CD14-positive monocyte (primary cell): ENCODE results near the gene GATA3. TPM values are rescaled to one million over a fixed set of nuclear protein-coding genes. Genes with fewer than 3 reads are reported as not detected.

Source experiments
- DNase-seq, 3 donors: peaks; one replicate each; pipeline ENCODE4 v3.0.0-alpha.2; 2011 to 2022
- H2AFZ ChIP-seq: 2 replicates; pipeline ENCODE4 v1.6.0; 2012; ENCODE audit warnings: mild to moderate bottlenecking, low read depth, low read length, inconsistent platforms; ENCODE audit not compliant: insufficient read depth, poor library complexity, severe bottlenecking
- H3K27ac ChIP-seq, 2 donors: 1 replicate in 1 of 2; 2 replicates in 1 of 2; pipeline ENCODE4 v1.5.1; 2012 to 2013; ENCODE audit warnings: low read length in 2 of 2, control low read depth in 1 of 2, inconsistent platforms in 1 of 2, low read depth in 1 of 2, mild to moderate bottlenecking in 1 of 2
- H3K27me3 ChIP-seq, 2 donors: one replicate each; pipeline versions ENCODE4 v1.6.0 to v1.6.1; 2011 to 2013; ENCODE audit warnings: low read length in 2 of 2; ENCODE audit not compliant: control insufficient read depth in 2 of 2, insufficient read depth in 2 of 2
- H3K36me3 ChIP-seq, 2 donors: replicated peaks in 1 of 2; 1 replicate in 1 of 2; 2 replicates in 1 of 2; pipeline versions ENCODE4 v1.5.1 to v1.6.1; 2012 to 2013; ENCODE audit warnings: low read length in 2 of 2, control low read depth in 1 of 2, inconsistent platforms in 1 of 2, mild to moderate bottlenecking in 1 of 2; ENCODE audit not compliant: insufficient read depth in 2 of 2, control insufficient read depth in 1 of 2
- H3K4me1 ChIP-seq, 2 donors: 1 replicate in 1 of 2; 2 replicates in 1 of 2; pipeline versions ENCODE4 v1.5.1 to v1.6.1; 2012 to 2013; ENCODE audit warnings: low read length in 2 of 2, control low read depth in 1 of 2, inconsistent platforms in 1 of 2, mild to moderate bottlenecking in 1 of 2, moderate library complexity in 1 of 2; ENCODE audit not compliant: insufficient read depth in 2 of 2, control insufficient read depth in 1 of 2
- H3K4me2 ChIP-seq: replicated peaks from 2 replicates; pipeline ENCODE3; 2012; ENCODE audit warnings: low read length, moderate library complexity, mild to moderate bottlenecking; ENCODE audit not compliant: poor library complexity, severe bottlenecking; ENCODE audit errors: extremely low read depth
- H3K4me3 ChIP-seq, 3 experiments: fragments of 200-600 bp in 1 of 3; sonication (generic) in 1 of 3; replicated peaks in 1 of 3; 1 replicate in 2 of 3; 2 replicates in 1 of 3; pipeline ENCODE4 v1.5.1; 2011 to 2013; ENCODE audit warnings: low read length in 3 of 3, mild to moderate bottlenecking in 3 of 3, control low read depth in 2 of 3, low read depth in 2 of 3, inconsistent platforms in 1 of 3, moderate library complexity in 1 of 3
- H3K79me2 ChIP-seq: 2 replicates; pipeline ENCODE4 v1.6.0; 2012; ENCODE audit warnings: mild to moderate bottlenecking, control low read depth, inconsistent platforms, low read length, moderate library complexity; ENCODE audit not compliant: insufficient read depth
- H3K9ac ChIP-seq: 2 replicates; pipeline ENCODE4 v1.6.0; 2017; ENCODE audit warnings: low read length, mild to moderate bottlenecking; ENCODE audit not compliant: insufficient read depth, poor library complexity, severe bottlenecking
- H3K9me3 ChIP-seq, 2 donors: replicated peaks in 1 of 2; 1 replicate in 1 of 2; 2 replicates in 1 of 2; pipeline versions ENCODE4 v1.5.1 to v1.6.1; 2012 to 2013; ENCODE audit warnings: low read length in 2 of 2, control low read depth in 1 of 2; ENCODE audit not compliant: control insufficient read depth in 1 of 2, insufficient read depth in 1 of 2
- H4K20me1 ChIP-seq: 2 replicates; pipeline ENCODE4 v1.6.0; 2012; ENCODE audit warnings: mild to moderate bottlenecking, low read length, control low read depth, moderate library complexity; ENCODE audit not compliant: insufficient read depth
- H3K27ac Mint-ChIP-seq, 7 donors: one replicate each; pipeline ENCODE4 v1.8.0; 2020; ENCODE audit warnings: mild to moderate bottlenecking in 7 of 7, mixed read lengths in 7 of 7, moderate library complexity in 6 of 7, inconsistent platforms in 2 of 7
- H3K27me3 Mint-ChIP-seq, 3 donors: one replicate each; pipeline ENCODE4 v1.8.0; 2021 to 2022; ENCODE audit warnings: low read depth in 3 of 3, mild to moderate bottlenecking in 3 of 3, mixed read lengths in 3 of 3, moderate library complexity in 3 of 3, inconsistent platforms in 1 of 3
- H3K36me3 Mint-ChIP-seq, 2 donors: one replicate each; pipeline ENCODE4 v1.8.0; 2020; ENCODE audit warnings: mixed read lengths in 2 of 2, inconsistent platforms in 1 of 2, mild to moderate bottlenecking in 1 of 2
- H3K4me1 Mint-ChIP-seq: one replicate; pipeline ENCODE4 v1.8.0; 2020; ENCODE audit warnings: mild to moderate bottlenecking, mixed read lengths
- H3K4me3 Mint-ChIP-seq, 2 donors: one replicate each; pipeline ENCODE4 v1.8.0; 2020; ENCODE audit warnings: mild to moderate bottlenecking in 2 of 2, mixed read lengths in 2 of 2, moderate library complexity in 1 of 2
- H3K9me3 Mint-ChIP-seq, 7 donors: one replicate each; pipeline ENCODE4 v1.8.0; 2020 to 2022; ENCODE audit warnings: mixed read lengths in 7 of 7, mild to moderate bottlenecking in 6 of 7, moderate library complexity in 6 of 7, inconsistent platforms in 2 of 7
- CTCF ChIP-seq: fragments of 200-600 bp; IDR thresholded peaks from one replicate; pipeline ENCODE4 v1.8.0; 2022; ENCODE audit warnings: antibody characterized with exemption, mild to moderate bottlenecking
- WGBS: methylation state at CpG from one replicate; pipeline ENCODE4 v1.1.5; 2013; ENCODE audit warnings: missing lambda C conversion rate; ENCODE audit not compliant: insufficient coverage; 5-methylcytosine and 5-hydroxymethylcytosine counted together
- intact Hi-C, 2 donors: fragments of 100-400 bp; cut with micrococcal nuclease; formaldehyde crosslinking; loops; one replicate each; pipeline versions ENCODE4 v1.15.0 to v1.15.1; 2023
- polyA plus RNA-seq, 3 donors: library from polyadenylated mRNA; depleted of rRNA in 1 of 3; unstranded in 2 of 3; stranded (reverse) in 1 of 3; fragments of 300-500 nt in 2 of 3; fragments of >200 nt in 1 of 3; fragmentation: Illumina TruSeq in 2 of 3; gene quantifications; 1 replicate in 2 of 3; 2 replicates in 1 of 3; pipeline ENCODE4 v1.2.3, GENCODE V29; 2012 to 2021

Gene GATA3
- polyA plus RNA-seq, 3 donors, result 0.07 to 0.08 TPM; not detected in 1

- Histone ChIP-seq H3K27ac (no peak overlapping the region), H3K9ac (no peak overlapping the region), H3K79me2 (no peaks in the 10 kb centered on the region), H3K9me3 (no peaks in the 10 kb centered on the region), H4K20me1 (no peaks in the 10 kb centered on the region), H3K4me3 (no peak overlapping the region), H3K27me3 (no peaks in the 10 kb centered on the region), H2AFZ (no peak overlapping the region), H3K4me1 (no peaks in the 10 kb centered on the region), H3K36me3 (no peaks in the 10 kb centered on the region), H3K4me2 (no peak overlapping the region)
- 98% methylated on average over 6 of the region's 14 CpGs for WGBS
- H3K4me1 Mint-ChIP-seq, result peaks cover 2% of the 10 kb centered on the region
- H3K27ac Mint-ChIP-seq, result peak overlapping the region in 1 of 7 donors; percentile 2
- DNase-seq, result no peak
- H3K27me3 Mint-ChIP-seq, result peaks cover 9 to 21% (median 16%) of the 10 kb centered on the region in 3 donors
- TF ChIP-seq CTCF, result no peak
- no peak overlapping the region for H3K4me3 Mint-ChIP-seq
- no peaks in the 10 kb centered on the region for H3K36me3 Mint-ChIP-seq
- no peaks in the 10 kb centered on the region for H3K9me3 Mint-ChIP-seq
- intact Hi-C loops, result no loop called here
Observed at GRCh38 chr10:8074881-8075280, 20.4 kb downstream of the GATA3 start.

GRCh38 chr10:8075282-8076260 is 21.1 kb downstream of the GATA3 start:
- no peaks in the 10 kb centered on the region for H4K20me1 ChIP-seq
- H2AFZ ChIP-seq, result no peak overlapping the region

More at GRCh38 chr10:8075282-8076260, 21.1 kb downstream of the GATA3 start:
- Mint-ChIP-seq H3K9me3 (no peaks in the 10 kb centered on the region), H3K4me3 (no peak overlapping the region), H3K36me3 (no peaks in the 10 kb centered on the region), H3K27me3 (peaks cover 9 to 20% (median 16%) of the 10 kb centered on the region in 3 donors), H3K4me1 (peaks cover 2% of the 10 kb centered on the region), H3K27ac (no peak overlapping the region)
- no peak for DNase-seq
- H3K4me1 ChIP-seq, result no peaks in the 10 kb centered on the region
- H3K36me3 ChIP-seq, result no peaks in the 10 kb centered on the region
- H3K9ac ChIP-seq, result no peak overlapping the region
- no peak overlapping the region for H3K4me2 ChIP-seq
- intact Hi-C loops, result no loop called here
- no peak overlapping the region for H3K4me3 ChIP-seq
- H3K27me3 ChIP-seq, result no peaks in the 10 kb centered on the region
- H3K9me3 ChIP-seq, result no peaks in the 10 kb centered on the region
- H3K79me2 ChIP-seq, result no peaks in the 10 kb centered on the region
- WGBS, result 90% methylated on average over 8 of the region's 19 CpGs
- H3K27ac ChIP-seq, result no peak overlapping the region
- no peak for TF ChIP-seq CTCF
